ENCODE data around the gene INHBB.

The INHBB gene

GRCh38 chr2:120323807-120324399 is 22.0 kb upstream of the INHBB start:
- Histone ChIP-seq H3K9me3 (ENCODE audit: control insufficient read depth, insufficient read depth, low read depth, low read length) (no peaks in the 10 kb centered on the region), H3K27ac (ENCODE audit: low read depth, low read length) (no peak overlapping the region), H3K4me3 (ENCODE audit: low read depth, low read length) (no peak overlapping the region), H3K9ac (ENCODE audit: low read length) (no peak overlapping the region), H3K27me3 (ENCODE audit: control insufficient read depth, insufficient read depth, low read length) (peaks cover 16% of the 10 kb centered on the region), H3K4me1 (ENCODE audit: control insufficient read depth, insufficient read depth, low read length) (no peaks in the 10 kb centered on the region), H3K36me3 (ENCODE audit: control insufficient read depth, insufficient read depth, low read length) (no peaks in the 10 kb centered on the region)

- H3K9ac ChIP-seq (ENCODE audit: low read length), result no peak overlapping the region
- H3K9me3 ChIP-seq (ENCODE audit: control insufficient read depth, insufficient read depth, low read depth, low read length), result no peaks in the 10 kb centered on the region
- no peaks in the 10 kb centered on the region for H3K36me3 ChIP-seq (ENCODE audit: control insufficient read depth, insufficient read depth, low read length)
- no peaks in the 10 kb centered on the region for H3K4me1 ChIP-seq (ENCODE audit: control insufficient read depth, insufficient read depth, low read length)
- H3K27ac ChIP-seq (ENCODE audit: low read depth, low read length), result no peak overlapping the region
- peaks cover 19% of the 10 kb centered on the region for H3K27me3 ChIP-seq (ENCODE audit: control insufficient read depth, insufficient read depth, low read length)
- H3K4me3 ChIP-seq (ENCODE audit: low read depth, low read length), result no peak overlapping the region
Measured at GRCh38 chr2:120324933-120325332, 21.0 kb upstream of the INHBB start.

- no peaks in the 10 kb centered on the region for H3K9me3 ChIP-seq (ENCODE audit: control insufficient read depth, insufficient read depth, low read depth, low read length)
- H3K9ac ChIP-seq (ENCODE audit: low read length), result no peak overlapping the region
- peaks cover 22% of the 10 kb centered on the region for H3K27me3 ChIP-seq (ENCODE audit: control insufficient read depth, insufficient read depth, low read length)
- no peak overlapping the region for H3K27ac ChIP-seq (ENCODE audit: low read depth, low read length)
- no peaks in the 10 kb centered on the region for H3K4me1 ChIP-seq (ENCODE audit: control insufficient read depth, insufficient read depth, low read length)
- no peaks in the 10 kb centered on the region for H3K36me3 ChIP-seq (ENCODE audit: control insufficient read depth, insufficient read depth, low read length)
- H3K4me3 ChIP-seq (ENCODE audit: low read depth, low read length), result no peak overlapping the region
Measured at GRCh38 chr2:120326066-120326465, 19.9 kb upstream of the INHBB start.

- Histone ChIP-seq H3K27ac (ENCODE audit: low read depth, low read length) (no peak overlapping the region), H3K9me3 (ENCODE audit: control insufficient read depth, insufficient read depth, low read depth, low read length) (no peaks in the 10 kb centered on the region), H3K4me3 (ENCODE audit: low read depth, low read length) (no peak overlapping the region), H3K27me3 (ENCODE audit: control insufficient read depth, insufficient read depth, low read length) (peaks cover 35% of the 10 kb centered on the region), H3K4me1 (ENCODE audit: control insufficient read depth, insufficient read depth, low read length) (no peaks in the 10 kb centered on the region), H3K36me3 (ENCODE audit: control insufficient read depth, insufficient read depth, low read length) (no peaks in the 10 kb centered on the region), H3K9ac (ENCODE audit: low read length) (no peak overlapping the region)
Measured at GRCh38 chr2:120330946-120331822, 14.8 kb upstream of the INHBB start.

GRCh38 chr2:120331903-120332302 is 14.0 kb upstream of the INHBB start:
- no peaks in the 10 kb centered on the region for H3K36me3 ChIP-seq (ENCODE audit: control insufficient read depth, insufficient read depth, low read length)
- H3K9ac ChIP-seq (ENCODE audit: low read length), result no peak overlapping the region
- H3K27ac ChIP-seq (ENCODE audit: low read depth, low read length), result no peak overlapping the region
- H3K27me3 ChIP-seq (ENCODE audit: control insufficient read depth, insufficient read depth, low read length), result peaks cover 39% of the 10 kb centered on the region
- H3K4me1 ChIP-seq (ENCODE audit: control insufficient read depth, insufficient read depth, low read length), result no peaks in the 10 kb centered on the region
- H3K4me3 ChIP-seq (ENCODE audit: low read depth, low read length), result no peak overlapping the region
- H3K9me3 ChIP-seq (ENCODE audit: control insufficient read depth, insufficient read depth, low read depth, low read length), result no peaks in the 10 kb centered on the region

- H3K27me3 ChIP-seq (ENCODE audit: control insufficient read depth, insufficient read depth, low read length), result peaks cover 39% of the 10 kb centered on the region
- H3K9me3 ChIP-seq (ENCODE audit: control insufficient read depth, insufficient read depth, low read depth, low read length), result no peaks in the 10 kb centered on the region
- no peaks in the 10 kb centered on the region for H3K36me3 ChIP-seq (ENCODE audit: control insufficient read depth, insufficient read depth, low read length)
- no peak overlapping the region for H3K9ac ChIP-seq (ENCODE audit: low read length)
- no peak overlapping the region for H3K27ac ChIP-seq (ENCODE audit: low read depth, low read length)
- H3K4me1 ChIP-seq (ENCODE audit: control insufficient read depth, insufficient read depth, low read length), result no peaks in the 10 kb centered on the region; the same call in 1 of the 2 replicates
- H3K4me3 ChIP-seq (ENCODE audit: low read depth, low read length), result no peak overlapping the region
Measured at GRCh38 chr2:120332384-120332783, 13.6 kb upstream of the INHBB start.

- no peak overlapping the region for H3K9ac ChIP-seq (ENCODE audit: low read length)
- no peak overlapping the region for H3K27ac ChIP-seq (ENCODE audit: low read depth, low read length)
- peaks cover 38% of the 10 kb centered on the region for H3K27me3 ChIP-seq (ENCODE audit: control insufficient read depth, insufficient read depth, low read length)
- no peak overlapping the region for H3K4me3 ChIP-seq (ENCODE audit: low read depth, low read length)
- no peaks in the 10 kb centered on the region; the same call in 1 of the 2 replicates for H3K4me1 ChIP-seq (ENCODE audit: control insufficient read depth, insufficient read depth, low read length)
- no peaks in the 10 kb centered on the region for H3K9me3 ChIP-seq (ENCODE audit: control insufficient read depth, insufficient read depth, low read depth, low read length)
- H3K36me3 ChIP-seq (ENCODE audit: control insufficient read depth, insufficient read depth, low read length), result no peaks in the 10 kb centered on the region
Measured at GRCh38 chr2:120334068-120334467, 11.9 kb upstream of the INHBB start.

GRCh38 chr2:120336749-120337148 is 9.2 kb upstream of the INHBB start:
- Histone ChIP-seq H3K9me3 (ENCODE audit: control insufficient read depth, insufficient read depth, low read depth, low read length) (no peaks in the 10 kb centered on the region), H3K36me3 (ENCODE audit: control insufficient read depth, insufficient read depth, low read length) (no peaks in the 10 kb centered on the region), H3K27ac (ENCODE audit: low read depth, low read length) (no peak overlapping the region), H3K27me3 (ENCODE audit: control insufficient read depth, insufficient read depth, low read length) (peaks cover 50% of the 10 kb centered on the region), H3K4me1 (ENCODE audit: control insufficient read depth, insufficient read depth, low read length) (no peaks in the 10 kb centered on the region; the same call in 1 of the 2 replicates), H3K9ac (ENCODE audit: low read length) (no peak overlapping the region), H3K4me3 (ENCODE audit: low read depth, low read length) (no peak overlapping the region)

GRCh38 chr2:120338015-120338414 is 7.9 kb upstream of the INHBB start:
- no peak overlapping the region for H3K4me3 ChIP-seq (ENCODE audit: low read depth, low read length)
- no peaks in the 10 kb centered on the region for H3K9me3 ChIP-seq (ENCODE audit: control insufficient read depth, insufficient read depth, low read depth, low read length)
- H3K27me3 ChIP-seq (ENCODE audit: control insufficient read depth, insufficient read depth, low read length), result peaks cover 55% of the 10 kb centered on the region
- no peak overlapping the region for H3K9ac ChIP-seq (ENCODE audit: low read length)
- peaks cover under 1% of the 10 kb centered on the region; the same call in 1 of the 2 replicates for H3K4me1 ChIP-seq (ENCODE audit: control insufficient read depth, insufficient read depth, low read length)
- no peaks in the 10 kb centered on the region for H3K36me3 ChIP-seq (ENCODE audit: control insufficient read depth, insufficient read depth, low read length)
- no peak overlapping the region for H3K27ac ChIP-seq (ENCODE audit: low read depth, low read length)

- peaks cover 83% of the 10 kb centered on the region for H3K27me3 ChIP-seq (ENCODE audit: control insufficient read depth, insufficient read depth, low read length)
- no peak overlapping the region for H3K27ac ChIP-seq (ENCODE audit: low read depth, low read length)
- H3K36me3 ChIP-seq (ENCODE audit: control insufficient read depth, insufficient read depth, low read length), result no peaks in the 10 kb centered on the region
- H3K9me3 ChIP-seq (ENCODE audit: control insufficient read depth, insufficient read depth, low read depth, low read length), result no peaks in the 10 kb centered on the region
- no peak overlapping the region for H3K4me3 ChIP-seq (ENCODE audit: low read depth, low read length)
- peaks cover 9% of the 10 kb centered on the region for H3K4me1 ChIP-seq (ENCODE audit: control insufficient read depth, insufficient read depth, low read length)
- no peak overlapping the region for H3K9ac ChIP-seq (ENCODE audit: low read length)
Measured at GRCh38 chr2:120341977-120342376, 4.0 kb upstream of the INHBB start.

- H3K27me3 ChIP-seq (ENCODE audit: control insufficient read depth, insufficient read depth, low read length), result peaks cover 87% of the 10 kb centered on the region
Measured at GRCh38 chr2:120342446-120342845, 3.5 kb upstream of the INHBB start.

More at GRCh38 chr2:120342446-120342845, 3.5 kb upstream of the INHBB start:
- Histone ChIP-seq H3K9ac (ENCODE audit: low read length) (no peak overlapping the region), H3K9me3 (ENCODE audit: control insufficient read depth, insufficient read depth, low read depth, low read length) (no peaks in the 10 kb centered on the region), H3K36me3 (ENCODE audit: control insufficient read depth, insufficient read depth, low read length) (no peaks in the 10 kb centered on the region), H3K4me3 (ENCODE audit: low read depth, low read length) (no peak overlapping the region), H3K4me1 (ENCODE audit: control insufficient read depth, insufficient read depth, low read length) (peaks cover 12% of the 10 kb centered on the region), H3K27ac (ENCODE audit: low read depth, low read length) (no peak overlapping the region)
